ENCODE results near the gene ZAP70.
"Not testable (repeated sequence)": the region's sequence is repeated elsewhere in the genome, so short reads cannot be mapped to it uniquely, and the experiment has no call there.

ZAP70 gene

DNA sequence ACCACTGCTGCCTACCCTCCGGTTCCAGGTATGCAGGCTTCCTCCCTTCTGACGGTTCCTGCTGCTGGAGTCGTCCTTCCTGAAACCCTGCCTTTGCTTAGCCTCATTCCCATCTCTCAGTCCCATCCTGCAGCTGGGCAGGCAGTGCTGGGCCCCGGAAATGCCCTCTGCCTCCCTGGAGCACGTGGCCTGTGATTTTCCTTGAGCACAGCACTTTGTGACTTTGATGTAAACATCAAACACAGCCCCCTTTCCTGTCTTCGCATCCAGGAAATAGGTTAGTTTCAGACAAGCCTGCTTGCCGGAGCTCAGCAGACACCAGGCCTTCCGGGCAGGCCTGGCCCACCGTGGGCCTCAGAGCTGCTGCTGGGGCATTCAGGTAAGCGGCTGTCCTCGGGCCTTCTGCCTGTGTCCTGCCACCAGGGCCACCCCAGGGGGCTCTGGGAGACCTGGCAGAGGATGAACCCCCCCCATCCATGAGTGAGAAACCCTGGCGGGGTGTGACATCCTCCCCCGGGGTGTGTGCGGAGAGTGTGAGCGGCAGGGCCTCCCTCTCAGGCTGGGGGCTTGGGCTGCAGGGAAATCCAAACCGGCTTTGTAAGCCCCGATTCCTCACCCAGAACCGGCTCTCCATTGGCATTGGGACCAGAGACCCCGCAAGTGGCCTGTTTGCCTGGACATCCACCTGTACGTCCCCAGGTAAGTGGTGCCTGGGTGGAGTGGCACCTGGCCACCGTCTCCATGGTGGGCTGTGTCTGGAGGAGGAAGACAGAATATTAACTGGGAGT lies at the start of gene ZAP70:
ZAP70 (plus strand) TSS at position 281 of the 788 bp plus-strand sequence. CDS start 10,461 bp downstream, outside the sequence.
- DNase-seq = no peak

GRCh38 chr2:97663626-97663961 lies 49.8 kb upstream of the ZAP70 start:
- no peak for DNase-seq

GRCh38 chr2:97663962-97664635 lies 49.3 kb upstream of the ZAP70 start, which contains the start of gene ACTR1B:
ACTR1B (minus strand) TSS chr2:97664044; CDS start chr2:97663890, 154 bp downstream.
- peak; percentile 99 for DNase-seq

DNA sequence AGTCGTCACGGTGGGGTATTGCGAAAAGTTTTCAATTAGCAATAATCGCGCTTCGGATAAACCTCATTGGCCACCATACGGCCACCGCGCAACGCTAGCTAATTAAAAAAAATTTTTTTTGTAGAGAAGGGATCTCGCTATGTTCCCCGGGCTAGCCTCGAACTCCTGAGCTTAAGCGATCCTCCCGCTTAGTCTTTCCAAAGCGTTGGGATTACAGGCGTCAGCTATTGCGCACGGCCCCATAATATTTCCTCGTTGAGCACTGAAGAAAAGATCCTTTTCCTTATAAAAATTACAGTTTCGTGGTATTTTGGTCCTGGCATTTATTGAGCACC lies 48.8 kb upstream of the ZAP70 start:
- peak; percentile 89 for DNase-seq

DNA sequence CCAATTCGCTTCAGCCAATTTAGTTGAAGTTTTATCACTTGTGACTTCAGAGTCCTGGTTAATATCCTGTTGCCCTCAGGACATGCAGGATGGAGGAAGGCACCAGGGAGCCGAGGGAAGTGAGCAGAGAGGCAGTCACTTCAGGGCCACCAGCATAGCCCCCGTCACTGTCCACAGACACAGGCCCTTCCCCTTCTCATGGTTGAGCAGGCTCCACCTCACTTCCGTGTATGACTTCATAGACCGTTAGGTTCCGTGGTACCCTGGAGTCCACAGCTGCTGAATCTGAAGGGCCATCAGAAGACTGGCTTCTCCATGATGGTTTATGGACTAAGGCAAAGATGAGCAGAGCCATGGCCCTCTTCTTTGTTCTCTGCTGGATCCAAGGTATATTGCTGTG lies 43.9 kb upstream of the ZAP70 start, which contains the start of gene C2orf92:
C2orf92 (plus strand) TSS at position 266 of the 400 bp plus-strand sequence; CDS start at position 342, 76 bp downstream.
- DNase-seq = no peak

DNA sequence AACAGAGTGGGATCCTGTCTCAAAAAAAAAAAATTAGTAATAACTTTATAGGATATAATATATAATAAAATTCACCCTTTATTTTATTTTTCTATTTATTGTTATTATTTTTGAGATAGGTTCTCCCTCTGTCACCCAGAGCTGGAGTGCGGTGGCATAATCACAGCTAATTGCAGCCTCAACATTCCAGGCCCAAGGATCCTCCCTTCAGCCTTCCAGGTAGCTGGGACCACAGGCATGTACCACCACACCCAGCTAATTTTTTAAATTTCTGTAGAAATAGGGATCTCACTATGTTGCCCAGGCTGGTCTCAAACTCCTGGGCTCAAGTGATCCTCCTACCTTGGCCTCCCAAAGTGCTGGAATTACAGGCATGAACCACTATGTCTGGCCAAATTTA lies 42.9 kb upstream of the ZAP70 start:
- DNase-seq = no peak

DNA sequence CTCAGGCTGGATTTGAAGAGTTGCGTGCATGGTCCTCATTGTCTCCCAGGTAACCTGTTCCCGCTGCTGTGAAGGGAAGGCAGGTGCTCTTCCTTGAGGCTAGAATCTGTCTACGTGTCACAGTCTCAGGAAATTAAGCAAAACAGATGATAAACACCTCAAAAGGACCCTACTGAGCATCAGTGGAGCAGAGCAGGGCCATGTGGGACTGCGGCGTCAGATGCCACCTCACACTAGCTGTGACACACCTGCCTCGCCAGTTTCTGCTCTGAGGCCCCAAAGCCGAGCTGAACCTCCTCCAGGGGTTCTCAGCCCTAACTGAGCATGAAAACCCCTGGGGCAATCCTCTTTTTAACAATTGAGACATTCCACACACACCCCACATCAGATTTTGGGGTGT lies 41.9 kb upstream of the ZAP70 start:
- no peak for DNase-seq

- not testable (repeated sequence) for DNase-seq
Observed at GRCh38 chr2:97672606-97673140, 40.7 kb upstream of the ZAP70 start.

- DNase-seq = peak; percentile 30
Observed at GRCh38 chr2:97673182-97673914, 40.0 kb upstream of the ZAP70 start.

DNA sequence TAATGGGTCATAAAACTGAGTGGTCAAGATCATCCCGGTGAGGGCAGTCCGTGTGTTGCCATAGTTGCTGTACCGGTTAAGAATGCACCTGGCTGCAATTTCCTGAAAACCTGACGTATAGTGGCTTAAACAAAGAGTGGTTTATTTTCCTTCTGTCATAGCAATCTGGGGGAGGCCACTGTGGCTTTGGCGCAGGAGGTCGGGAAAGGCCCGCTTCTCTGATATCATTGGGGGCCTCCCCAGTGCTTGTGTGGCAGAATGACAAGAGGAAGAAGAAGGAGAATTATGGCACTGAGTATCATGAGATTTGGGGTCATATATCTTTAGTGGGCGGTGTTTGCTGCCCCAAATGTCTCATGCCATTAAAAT lies 39.5 kb upstream of the ZAP70 start:
- peak; percentile 30 for DNase-seq

- no peak for DNase-seq
Observed at GRCh38 chr2:97675430-97676113, 37.8 kb upstream of the ZAP70 start.

GRCh38 chr2:97676620-97677019 lies 36.8 kb upstream of the ZAP70 start:
- no peak for DNase-seq

DNA sequence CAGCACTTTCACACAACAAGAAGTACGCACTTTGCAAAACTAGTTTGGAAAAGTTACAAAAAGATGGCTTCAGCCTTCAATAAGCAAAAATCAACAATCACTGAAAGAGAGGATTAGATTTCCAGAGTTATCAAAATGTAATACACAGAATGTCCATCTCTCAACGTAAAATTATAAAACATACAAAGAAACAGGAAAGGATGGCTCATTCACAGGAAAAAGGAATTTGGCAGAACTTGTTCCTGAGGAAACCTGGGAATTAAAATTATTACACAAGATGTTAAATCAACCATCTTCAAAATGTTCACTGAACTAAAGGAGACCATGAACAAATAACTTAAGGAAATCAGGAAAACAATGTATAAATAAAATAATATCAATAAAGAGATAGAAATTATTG lies 35.9 kb upstream of the ZAP70 start:
- no peak for DNase-seq

DNA sequence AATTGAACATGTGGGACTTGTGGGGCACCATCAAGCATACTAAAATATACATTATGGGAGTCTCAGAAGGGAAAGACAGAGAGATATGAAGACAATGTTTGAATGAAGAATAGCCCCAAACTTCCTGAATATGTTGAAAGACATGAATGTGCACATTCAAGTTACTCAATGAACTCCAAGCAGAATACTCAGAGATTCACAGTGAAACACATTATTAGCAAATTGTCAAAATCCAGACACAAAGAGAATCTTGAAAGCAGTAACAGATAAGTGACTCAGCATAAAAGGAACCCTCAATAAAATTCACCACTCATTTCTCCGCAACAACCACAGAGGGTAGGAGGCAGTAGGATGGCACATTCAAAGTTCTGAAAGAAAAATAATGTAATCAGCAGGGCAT lies 35.1 kb upstream of the ZAP70 start:
- DNase-seq = peak; percentile 64

DNA sequence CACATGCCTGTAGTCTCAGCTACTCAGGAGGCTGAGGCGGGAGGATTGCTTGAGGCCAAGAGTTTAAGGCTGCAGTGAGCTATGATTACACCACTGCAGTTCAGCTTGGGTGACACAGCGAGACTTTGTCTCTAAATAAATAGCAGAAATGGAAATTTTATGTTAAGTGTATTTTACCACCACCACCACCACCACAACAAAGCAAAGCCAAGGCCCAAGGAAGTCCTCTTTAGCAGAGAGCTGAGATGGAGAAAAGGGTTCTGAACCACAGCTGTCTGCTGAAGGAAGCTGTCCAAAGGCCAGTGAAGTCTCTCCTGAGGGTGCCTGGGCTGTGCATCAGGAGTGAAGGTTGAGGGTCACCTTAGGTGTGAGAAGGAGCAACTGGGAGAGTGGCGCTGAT lies 26.1 kb upstream of the ZAP70 start:
- not testable (repeated sequence) for DNase-seq

- no peak for DNase-seq
Observed at GRCh38 chr2:97688062-97688827, 25.1 kb upstream of the ZAP70 start.

GRCh38 chr2:97691166-97691565 lies 22.2 kb upstream of the ZAP70 start:
- no peak for DNase-seq

GRCh38 chr2:97693476-97693875 lies 19.9 kb upstream of the ZAP70 start:
- DNase-seq = no peak

- DNase-seq = no peak
Observed at GRCh38 chr2:97695744-97696143, 17.6 kb upstream of the ZAP70 start.

- DNase-seq = peak; percentile 94
Observed at GRCh38 chr2:97697252-97698235, 15.8 kb upstream of the ZAP70 start.

DNA sequence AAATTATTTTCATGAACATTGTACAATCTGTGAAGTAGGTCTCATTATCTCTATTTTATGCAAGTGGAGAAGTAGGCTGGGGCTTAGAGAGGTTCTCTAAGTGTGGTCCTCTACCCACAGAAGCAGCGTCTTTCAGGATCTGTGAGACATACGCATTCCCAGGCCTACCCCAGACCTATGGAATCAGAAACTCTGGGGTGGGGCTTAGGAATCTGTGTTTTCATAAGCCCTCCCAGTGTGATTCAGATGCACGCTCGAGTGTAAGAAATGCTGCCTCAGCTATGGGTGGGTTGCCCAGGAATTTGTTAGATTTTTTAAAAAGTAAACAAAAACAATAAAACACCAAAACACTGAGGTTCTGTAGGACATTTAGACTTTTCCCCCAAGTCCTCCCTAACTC lies 14.8 kb upstream of the ZAP70 start:
- DNase-seq = no peak
